HG02938 (cell line): ENCODE measurements around the gene CLDND2.

Source experiments
- ATAC-seq: cut with Tn5 transposase; IDR thresholded peaks from one replicate; pipeline ENCODE4 v1.9.1; 2021; ENCODE audit warnings: mild to moderate bottlenecking, moderate library complexity; ENCODE audit not compliant: unreplicated experiment

The CLDND2 gene

GRCh38 chr19:51333836-51334460 lies 34.9 kb downstream of the CLDND2 start:
- ATAC-seq: no peak

- ATAC-seq: no peak
These were observed 37.1 kb downstream of the CLDND2 start for GRCh38 chr19:51331716-51332115.

GRCh38 chr19:51331193-51331592 lies 37.6 kb downstream of the CLDND2 start:
- no peak for ATAC-seq

- no peak for ATAC-seq
These were observed 38.4 kb downstream of the CLDND2 start for GRCh38 chr19:51330366-51330765.

- no peak for ATAC-seq
These were observed 39.4 kb downstream of the CLDND2 start for GRCh38 chr19:51329411-51329810.

- no peak for ATAC-seq
These were observed 41.5 kb downstream of the CLDND2 start for GRCh38 chr19:51327066-51328001.

- no peak for ATAC-seq
These were observed 42.4 kb downstream of the CLDND2 start for GRCh38 chr19:51326216-51327065.

- no peak for ATAC-seq
These were observed 43.4 kb downstream of the CLDND2 start for GRCh38 chr19:51325161-51325976.

GRCh38 chr19:51324167-51324481 lies 44.7 kb downstream of the CLDND2 start:
- ATAC-seq: no peak

- no peak for ATAC-seq
These were observed 45.2 kb downstream of the CLDND2 start for GRCh38 chr19:51323481-51324166.

- no peak for ATAC-seq
These were observed 47.0 kb downstream of the CLDND2 start for GRCh38 chr19:51321799-51322198.

GRCh38 chr19:51320280-51320657 lies 48.5 kb downstream of the CLDND2 start:
- no peak for ATAC-seq

GRCh38 chr19:51319649-51320279 lies 49.0 kb downstream of the CLDND2 start:
- no peak for ATAC-seq

- no peak for ATAC-seq
These were observed 49.8 kb downstream of the CLDND2 start for GRCh38 chr19:51318687-51319648.

- ATAC-seq: no peak
These were observed 50.8 kb downstream of the CLDND2 start for GRCh38 chr19:51317968-51318367.

- ATAC-seq: no peak
These were observed 51.4 kb downstream of the CLDND2 start for GRCh38 chr19:51317376-51317775.
